ENCODE measurements around the gene FOXD4L1.
"Not testable (repeated sequence)": the region's sequence is repeated elsewhere in the genome, so short reads cannot be mapped to it uniquely, and the experiment has no call there.

The FOXD4L1 gene

DNA sequence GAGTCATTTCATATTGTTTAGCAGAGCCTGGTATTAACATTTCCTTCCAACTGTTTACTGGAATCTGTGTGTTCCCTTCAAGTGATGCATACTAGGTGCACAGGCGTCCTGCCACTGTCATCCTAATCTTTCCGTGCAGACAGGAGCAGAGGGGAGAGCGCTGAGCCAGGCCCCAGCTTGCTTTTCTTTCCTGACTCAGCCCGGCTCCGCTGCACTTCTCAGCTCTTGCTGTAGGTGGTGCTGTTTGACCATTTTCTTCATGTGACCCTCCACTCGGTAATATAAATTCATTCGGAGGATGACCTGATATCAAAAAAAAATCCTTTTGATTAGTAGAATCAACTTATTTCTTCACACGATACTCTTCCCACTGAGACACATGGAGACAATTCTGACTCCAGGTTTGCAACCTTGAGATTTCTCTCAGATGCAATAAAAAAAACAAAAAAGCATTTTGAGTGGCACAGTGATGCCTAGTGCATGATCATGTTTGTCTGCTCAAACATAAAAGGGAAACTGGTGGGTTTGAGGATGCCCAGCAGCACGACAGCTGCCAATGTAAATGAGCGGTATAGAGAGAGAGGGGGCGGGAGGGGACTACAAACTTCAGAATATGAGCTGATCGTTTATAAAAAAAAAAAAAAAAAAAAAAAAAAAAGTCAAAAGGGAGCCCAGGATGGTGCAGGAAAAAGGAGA is 29.0 kb downstream of the FOXD4L1 start:
- DNase-seq: not testable (repeated sequence)

DNA sequence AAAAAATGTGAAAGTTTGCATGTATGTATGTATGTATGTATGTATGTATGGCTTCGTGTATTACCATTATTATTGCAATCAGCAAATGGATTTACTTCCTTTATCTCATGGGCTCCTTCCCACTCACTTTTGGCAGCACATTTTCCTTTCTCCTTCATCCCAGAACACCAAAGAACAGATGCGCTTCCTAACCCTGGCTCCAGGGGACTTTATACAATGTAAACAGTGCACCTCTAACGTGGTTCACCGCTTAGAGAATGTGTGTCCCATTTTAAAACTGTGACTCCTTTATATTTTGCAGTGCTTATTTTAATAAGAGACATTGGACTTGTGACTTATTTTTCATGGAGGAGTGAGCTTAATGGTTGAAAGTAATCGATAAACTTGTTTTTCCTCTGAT is 29.7 kb downstream of the FOXD4L1 start:
- DNase-seq: not testable (repeated sequence)

DNA sequence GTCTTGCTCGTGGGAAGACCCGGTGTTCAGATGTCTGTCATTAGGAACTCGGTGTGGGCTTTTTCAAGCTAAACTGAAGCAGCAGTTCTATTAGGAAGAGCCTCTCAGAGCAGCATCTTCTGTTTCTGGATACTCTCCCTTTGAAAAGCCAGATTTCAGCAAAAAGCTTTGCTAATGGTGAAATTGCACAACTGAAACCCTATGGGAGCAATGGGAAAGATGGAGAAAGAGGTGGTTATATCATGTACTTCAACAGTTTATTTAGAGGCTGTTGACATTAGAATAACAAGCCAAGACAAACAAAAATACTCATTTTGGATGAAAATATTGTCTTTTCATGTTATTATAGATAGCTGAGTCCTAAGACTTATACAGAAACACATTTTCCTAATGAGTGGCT is 30.4 kb downstream of the FOXD4L1 start:
- DNase-seq: not testable (repeated sequence)

DNA sequence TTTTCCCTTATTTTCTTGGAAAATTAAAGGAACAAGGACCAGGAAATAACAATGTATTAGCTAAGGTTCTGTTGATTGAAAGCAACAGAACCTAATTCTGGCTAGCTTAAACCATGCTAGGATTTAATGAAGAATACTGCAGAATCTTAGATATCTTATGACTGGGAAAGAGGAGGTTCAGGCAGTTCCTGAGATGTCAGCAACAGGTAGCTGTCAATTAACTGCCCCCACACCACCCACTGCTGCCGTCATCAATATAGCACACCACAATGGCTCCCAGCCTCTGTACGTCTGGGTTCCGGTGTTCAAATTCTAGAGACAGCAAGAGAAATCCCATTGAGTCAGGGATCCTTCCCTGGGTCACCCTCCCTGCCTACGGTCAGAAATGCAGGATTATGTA is 34.5 kb downstream of the FOXD4L1 start:
- not testable (repeated sequence) for DNase-seq

DNA sequence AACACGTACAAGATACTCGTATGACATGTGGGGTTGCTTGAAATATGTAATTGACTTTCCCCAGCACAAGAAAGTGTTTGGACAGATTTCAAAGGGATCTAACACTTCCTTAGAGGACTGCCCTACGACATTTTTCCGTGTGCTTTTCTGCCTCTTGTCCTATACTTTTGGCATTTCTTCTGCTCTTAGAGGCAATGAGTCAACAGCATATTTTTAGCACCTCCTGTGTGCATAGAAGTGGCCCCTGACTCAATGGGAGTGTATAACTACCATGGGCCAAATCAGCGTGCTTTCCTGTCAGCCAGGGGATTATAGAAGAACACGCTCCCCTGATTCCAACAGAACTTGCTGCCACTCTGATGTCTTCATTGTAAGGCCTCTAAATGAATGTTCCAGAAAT is 38.1 kb downstream of the FOXD4L1 start:
- DNase-seq: not testable (repeated sequence)

DNA sequence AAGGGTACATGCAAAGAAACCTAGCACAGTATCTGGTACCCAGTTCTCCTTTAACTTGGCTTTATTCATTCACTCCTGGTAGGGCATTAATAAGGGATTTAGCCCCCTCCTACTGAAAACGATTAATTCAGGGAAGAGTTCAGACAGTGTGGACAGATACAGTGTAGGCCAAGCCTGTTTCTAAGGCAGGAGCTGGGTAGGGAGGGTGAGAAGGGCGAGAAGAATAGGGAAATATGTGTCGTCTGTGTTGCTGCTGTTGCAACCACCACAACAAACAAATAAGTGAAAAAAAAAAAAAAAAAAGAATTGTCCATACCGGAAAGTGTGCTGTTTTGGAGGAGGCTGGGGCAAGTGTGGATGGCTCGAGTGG is 42.4 kb downstream of the FOXD4L1 start:
- DNase-seq: not testable (repeated sequence)

DNA sequence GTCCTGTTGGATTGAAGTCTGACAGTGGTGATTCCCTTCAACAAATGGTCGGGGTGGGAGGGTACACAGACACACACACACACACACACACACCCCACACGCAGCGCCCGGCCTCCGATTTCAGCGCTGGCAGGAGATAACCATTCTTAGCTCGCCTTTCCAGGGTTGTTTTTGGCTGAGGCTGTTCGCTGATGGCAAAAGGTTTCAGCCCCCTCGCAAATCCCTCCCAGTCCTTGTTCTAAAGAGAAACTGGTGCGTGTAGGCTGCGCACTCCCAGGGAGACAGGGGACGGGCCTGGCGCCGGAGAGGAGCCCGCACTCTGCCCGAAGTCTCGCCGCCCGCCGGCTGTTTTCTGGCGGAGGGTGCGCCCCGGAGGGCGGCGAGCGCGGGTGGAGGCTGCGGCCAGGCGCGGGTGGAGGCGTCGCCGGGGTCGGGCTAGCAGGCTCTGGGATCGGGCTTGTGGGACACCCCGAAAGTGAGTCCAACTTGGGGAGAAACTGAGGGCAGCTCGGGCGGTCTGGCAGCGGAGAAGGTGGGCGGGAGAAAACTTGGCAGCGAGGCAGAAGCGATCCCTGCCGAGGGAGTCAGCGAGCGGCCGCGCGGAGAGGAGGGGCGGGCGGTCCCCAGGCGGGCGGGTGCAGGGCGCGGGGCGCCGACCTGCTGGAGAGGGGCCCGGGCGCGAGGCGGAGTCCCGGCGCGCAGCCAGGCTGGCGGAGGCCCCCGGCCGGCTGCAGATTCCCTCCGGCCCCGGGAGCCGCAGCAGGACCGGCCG is 42.9 kb downstream of the FOXD4L1 start:
- DNase-seq: peak; percentile 64

DNA sequence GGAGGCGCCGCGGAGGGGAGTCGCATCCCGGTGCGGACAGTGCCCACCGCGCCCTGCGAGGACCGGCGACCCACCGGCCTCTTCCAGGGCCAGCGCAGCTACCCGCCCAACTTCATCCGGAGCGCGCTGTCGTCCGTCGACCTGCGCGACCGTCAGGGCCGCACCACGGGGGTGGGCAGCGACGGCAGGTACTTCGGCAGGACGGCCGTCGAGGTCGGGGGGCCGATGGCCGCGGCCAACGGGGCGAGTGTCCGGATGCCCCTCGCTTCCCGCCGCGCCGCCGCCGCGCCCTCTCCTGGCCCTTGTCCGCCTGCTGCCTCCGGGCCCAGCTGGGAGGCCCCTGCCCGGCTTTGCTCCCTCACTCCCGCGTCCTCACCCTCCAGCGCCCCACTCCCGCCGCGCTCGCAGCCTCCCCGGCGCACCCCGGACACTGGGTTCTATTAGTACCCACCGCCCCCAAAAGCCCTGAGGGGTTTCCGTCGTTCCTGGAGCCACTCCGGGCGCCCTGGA is 43.6 kb downstream of the FOXD4L1 start:
- peak; percentile 17 for DNase-seq

DNA sequence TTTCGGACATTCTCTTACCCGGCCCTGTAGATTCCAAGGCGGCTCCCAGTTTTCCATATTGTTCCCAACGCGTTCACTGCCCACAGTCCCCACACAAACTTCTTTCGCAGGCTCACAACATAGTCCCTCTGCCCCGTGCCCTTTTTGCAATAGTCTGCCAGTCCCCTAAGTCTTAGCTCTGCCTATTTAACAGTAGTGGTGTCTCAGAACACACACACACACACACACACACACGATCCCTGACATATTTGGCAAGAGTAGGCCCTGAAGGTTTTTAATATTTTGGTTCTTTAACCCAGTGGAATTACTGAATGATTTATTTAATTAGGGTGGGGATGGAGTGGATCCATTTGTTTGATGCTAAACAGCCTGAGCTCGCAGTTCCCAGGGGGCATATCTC is 44.1 kb downstream of the FOXD4L1 start:
- peak; percentile 1 for DNase-seq

All from eye (tissue), 1 donor.